Measurements from ENCODE around the gene S1PR2.
A peak's percentile ranks its signal among the peaks of the same experiment; 100 is the strongest.

S1PR2 gene, protein sequence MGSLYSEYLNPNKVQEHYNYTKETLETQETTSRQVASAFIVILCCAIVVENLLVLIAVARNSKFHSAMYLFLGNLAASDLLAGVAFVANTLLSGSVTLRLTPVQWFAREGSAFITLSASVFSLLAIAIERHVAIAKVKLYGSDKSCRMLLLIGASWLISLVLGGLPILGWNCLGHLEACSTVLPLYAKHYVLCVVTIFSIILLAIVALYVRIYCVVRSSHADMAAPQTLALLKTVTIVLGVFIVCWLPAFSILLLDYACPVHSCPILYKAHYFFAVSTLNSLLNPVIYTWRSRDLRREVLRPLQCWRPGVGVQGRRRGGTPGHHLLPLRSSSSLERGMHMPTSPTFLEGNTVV

DNA sequence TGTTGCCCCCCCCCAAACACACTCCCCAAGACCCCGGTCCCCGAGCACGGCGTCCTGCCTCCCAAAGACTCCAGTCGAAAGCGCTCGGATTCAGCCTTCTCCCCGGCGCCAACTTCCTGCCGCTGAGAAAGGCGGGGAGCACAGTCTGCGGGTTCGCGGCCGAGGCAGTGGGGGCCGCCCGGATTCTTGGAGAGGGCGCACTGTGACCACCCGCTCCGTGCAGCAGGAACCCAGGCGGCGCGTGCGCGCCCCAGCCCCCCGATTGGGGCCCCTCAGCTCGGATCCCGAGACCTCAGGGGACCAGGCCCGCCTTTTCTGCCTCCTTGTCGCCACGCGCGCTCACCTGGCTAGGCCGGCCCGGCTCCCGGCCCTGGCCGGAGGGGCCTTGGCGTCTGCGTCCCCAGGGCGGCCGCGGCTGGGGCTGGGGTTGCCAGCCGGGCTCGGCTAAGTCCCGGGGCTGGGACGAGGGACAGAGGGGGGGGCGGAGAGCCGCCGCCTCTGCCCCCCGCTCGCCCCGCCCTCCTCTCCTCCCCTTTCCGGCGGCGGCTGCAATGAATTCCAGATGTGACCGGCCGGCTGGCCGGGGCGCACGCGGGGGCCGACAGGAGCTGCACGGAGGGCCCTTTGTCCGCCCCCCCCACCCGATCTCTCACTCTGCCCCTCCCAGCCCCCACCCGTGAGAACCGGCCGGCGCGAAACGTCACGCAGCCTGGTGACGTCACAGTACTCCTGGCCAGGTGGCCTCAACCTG lies at the start of gene S1PR2:
Gene S1PR2, minus strand, starts transcription at position 471 of the 751 bp plus-strand sequence. CDS start 6,426 bp downstream, outside the sequence.
- peak; percentile 75 for DNase-seq

DNA sequence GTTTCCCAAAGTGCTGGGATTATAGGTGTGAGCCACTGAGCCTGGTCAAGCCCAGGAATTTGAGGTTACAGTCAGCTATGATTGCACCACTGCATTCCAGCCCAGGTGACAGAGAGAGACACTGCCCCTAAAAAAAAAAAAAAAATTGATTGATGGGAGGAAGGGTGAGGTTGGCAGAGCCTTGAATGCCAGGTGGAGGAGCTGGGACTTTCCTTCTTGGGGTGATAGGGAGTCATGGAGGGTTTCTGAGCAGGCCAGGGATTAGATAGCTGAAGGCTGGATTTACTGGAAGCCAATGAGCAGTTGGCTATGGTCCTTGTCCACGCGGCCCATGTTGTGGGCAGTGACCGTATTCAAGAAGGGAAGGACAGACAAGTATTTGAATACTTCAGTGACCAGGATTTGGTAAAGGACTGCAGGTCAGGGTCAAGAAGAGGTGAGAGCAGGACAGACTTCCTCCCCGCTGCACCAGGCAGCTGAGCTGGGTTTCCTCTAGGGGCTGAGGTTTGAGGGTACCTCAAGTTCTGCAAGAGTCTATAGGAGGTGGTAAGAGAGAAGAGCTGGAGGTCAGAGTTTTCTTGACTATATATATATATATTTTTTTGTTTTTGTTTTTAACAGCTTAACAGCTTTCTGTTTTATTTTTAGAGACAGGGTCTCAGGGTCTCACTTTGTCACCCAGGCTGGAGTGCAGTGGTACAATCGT lies 48.8 kb upstream of the S1PR2 start:
- no peak for DNase-seq

DNA sequence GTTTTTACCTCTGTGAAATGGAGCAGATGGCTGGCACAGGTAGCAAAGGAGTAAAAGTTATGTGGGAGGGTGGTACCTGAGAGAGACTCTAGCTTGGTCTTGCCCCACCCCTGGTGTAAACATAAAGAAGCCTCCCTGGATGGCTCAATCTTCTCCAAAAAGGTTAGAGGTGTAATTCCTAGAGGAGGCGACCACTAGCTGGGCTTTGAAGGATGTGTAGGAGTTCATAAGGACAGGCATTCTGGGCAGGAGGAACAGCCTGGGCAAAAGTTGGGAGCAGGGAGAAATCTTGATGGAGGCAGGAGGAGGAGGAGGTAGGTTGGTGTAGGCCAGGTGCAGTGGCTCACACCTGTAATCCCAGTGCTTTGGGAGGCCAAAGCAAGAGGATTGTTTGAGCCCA lies 47.8 kb upstream of the S1PR2 start:
- DNase-seq: no peak

DNA sequence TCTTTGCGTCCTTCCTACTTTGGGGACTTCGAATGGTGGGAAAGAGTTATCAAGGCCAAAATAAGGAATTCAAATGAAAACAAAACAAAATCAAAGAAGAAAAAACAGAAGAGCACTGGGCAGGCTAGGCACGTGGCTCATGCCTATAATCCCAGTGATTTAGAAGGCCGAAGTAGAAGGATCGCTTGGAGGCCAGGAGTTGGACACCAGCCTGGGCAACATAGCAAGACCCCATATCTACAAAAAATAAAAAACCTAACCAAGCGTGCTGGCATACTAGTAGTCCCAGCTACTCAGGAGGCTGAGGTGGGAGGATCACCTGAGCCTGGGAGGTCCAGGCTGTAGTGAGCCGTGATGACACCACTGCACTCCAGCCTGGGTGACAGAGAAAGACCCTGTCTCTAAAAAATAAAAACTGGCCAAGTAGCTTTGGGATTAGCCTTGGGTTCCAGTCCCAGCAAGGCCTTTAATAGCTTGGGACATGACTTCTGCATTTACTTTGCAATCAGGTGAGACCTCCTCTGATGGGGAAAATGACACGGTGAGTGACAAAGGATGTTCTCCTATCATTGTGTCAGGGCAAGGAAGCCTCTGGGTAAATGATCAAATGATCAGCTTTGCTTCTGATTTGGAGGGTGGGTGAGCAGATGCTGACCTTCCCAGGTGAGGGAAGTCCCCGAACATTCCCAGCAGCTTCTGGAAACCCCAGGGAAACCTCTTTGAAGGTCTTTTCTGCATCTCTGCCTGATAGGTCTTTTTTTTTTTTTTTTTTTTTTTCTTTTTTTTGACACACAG lies 46.9 kb upstream of the S1PR2 start:
- DNase-seq: no peak

DNA sequence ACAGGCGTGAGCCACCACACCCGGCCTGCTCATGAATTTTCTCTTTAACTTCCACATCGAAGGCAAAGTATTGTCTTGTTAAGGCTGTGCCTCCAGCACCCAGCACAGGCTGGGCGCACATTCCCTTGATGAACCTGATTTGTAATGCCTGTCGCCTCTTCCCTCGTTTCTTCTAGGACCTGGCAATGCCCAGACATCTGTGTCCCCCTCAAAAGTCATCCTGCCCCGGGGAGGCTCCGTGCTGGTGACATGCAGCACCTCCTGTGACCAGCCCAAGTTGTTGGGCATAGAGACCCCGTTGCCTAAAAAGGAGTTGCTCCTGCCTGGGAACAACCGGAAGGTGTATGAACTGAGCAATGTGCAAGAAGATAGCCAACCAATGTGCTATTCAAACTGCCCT lies 43.5 kb upstream of the S1PR2 start:
- DNase-seq: no peak

DNA sequence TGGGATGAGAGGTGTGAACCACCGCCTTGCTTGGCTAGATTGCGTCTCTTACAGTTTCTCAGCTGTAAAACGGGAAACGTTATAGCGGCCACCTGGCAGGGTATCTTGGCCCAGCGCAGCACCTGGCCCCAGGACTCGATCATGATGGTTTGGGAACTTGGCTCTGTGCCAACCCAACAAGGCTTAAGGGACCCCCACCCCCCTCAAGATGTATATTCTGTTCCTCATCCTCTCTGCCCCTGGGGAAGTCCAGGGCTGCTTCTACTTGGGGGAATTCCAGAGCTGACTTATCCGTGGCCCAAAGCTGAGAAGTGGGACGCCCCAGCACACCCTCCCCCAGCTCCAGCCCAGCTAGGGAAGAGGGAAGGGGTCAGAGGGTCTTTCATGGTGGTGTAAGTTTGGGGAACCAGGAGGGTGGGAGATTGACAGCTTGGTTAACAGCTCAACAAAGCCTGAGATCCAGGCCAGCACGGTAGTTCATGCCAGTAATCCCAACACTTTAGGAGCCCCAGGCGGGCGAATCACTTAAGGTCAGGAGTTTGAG lies 40.5 kb upstream of the S1PR2 start:
- peak; percentile 54 for DNase-seq

DNA sequence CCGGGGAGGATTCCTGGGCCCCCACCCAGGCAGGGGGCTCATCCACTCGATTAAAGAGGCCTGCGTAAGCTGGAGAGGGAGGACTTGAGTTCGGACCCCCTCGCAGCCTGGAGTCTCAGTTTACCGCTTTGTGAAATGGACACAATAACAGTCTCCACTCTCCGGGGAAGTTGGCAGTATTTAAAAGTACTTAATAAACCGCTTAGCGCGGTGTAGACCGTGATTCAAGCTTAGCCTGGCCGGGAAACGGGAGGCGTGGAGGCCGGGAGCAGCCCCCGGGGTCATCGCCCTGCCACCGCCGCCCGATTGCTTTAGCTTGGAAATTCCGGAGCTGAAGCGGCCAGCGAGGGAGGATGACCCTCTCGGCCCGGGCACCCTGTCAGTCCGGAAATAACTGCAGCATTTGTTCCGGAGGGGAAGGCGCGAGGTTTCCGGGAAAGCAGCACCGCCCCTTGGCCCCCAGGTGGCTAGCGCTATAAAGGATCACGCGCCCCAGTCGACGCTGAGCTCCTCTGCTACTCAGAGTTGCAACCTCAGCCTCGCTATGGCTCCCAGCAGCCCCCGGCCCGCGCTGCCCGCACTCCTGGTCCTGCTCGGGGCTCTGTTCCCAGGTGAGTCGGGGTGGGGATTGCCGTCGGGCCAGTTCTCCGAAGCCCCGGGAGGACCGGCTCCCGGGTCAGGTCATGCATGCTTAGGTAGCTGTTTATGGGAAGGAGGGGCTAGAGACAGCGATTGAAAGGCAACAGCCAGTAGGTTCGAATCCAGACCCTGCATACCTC lies 39.7 kb upstream of the S1PR2 start, which contains the start of gene ICAM1:
Gene ICAM1, plus strand, starts transcription at position 505 of the 779 bp plus-strand sequence. Its CDS starts 40 bp downstream, at position 545.
- DNase-seq: peak; percentile 87

DNA sequence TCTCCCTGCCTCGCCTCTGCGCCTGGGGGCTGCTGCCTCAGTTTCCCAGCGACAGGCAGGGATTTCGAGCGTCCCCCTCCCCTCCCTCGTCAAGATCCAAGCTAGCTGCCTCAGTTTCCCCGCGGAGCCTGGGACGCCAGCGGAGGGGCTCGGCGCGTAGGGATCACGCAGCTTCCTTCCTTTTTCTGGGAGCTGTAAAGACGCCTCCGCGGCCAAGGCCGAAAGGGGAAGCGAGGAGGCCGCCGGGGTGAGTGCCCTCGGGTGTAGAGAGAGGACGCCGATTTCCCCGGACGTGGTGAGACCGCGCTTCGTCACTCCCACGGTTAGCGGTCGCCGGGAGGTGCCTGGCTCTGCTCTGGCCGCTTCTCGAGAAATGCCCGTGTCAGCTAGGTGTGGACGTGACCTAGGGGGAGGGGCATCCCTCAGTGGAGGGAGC lies 39.1 kb upstream of the S1PR2 start:
- peak; percentile 62 for DNase-seq

DNA sequence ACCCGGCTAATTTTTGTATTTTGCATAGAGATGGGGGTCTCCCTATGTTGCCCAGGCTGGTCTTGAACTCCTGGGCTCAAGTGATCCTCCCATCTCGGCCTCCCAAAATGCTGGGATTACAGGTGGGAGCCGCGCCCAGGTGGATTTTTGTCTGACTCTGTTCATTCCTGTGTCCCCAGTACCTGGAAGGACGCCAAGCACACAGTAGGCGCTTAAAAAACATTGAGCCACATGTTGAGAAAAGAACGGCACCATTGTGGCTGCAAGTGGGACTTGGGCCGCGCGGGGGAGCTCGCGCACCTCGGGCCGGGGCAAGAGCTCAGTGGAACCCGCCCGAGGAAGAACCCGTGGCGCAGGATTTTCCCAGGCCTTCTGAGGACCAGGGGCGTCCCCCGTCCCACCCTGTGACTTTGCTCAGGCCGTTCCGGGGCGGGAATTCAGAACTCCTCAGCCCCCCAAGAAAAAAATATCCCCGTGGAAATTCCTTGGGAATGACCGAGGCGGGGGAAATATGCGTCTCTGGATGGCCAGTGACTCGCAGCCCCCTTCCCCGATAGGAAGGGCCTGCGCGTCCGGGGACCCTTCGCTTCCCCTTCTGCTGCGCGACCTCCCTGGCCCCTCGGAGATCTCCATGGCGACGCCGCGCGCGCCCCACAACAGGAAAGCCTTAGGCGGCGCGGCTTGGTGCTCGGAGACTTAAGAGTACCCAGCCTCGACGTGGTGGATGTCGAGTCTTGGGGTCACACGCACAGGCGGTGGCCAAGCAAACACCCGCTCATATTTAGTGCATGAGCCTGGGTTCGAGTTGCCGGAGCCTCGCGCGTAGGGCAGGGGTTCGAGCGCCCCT lies 38.4 kb upstream of the S1PR2 start:
- peak; percentile 78 for DNase-seq

DNA sequence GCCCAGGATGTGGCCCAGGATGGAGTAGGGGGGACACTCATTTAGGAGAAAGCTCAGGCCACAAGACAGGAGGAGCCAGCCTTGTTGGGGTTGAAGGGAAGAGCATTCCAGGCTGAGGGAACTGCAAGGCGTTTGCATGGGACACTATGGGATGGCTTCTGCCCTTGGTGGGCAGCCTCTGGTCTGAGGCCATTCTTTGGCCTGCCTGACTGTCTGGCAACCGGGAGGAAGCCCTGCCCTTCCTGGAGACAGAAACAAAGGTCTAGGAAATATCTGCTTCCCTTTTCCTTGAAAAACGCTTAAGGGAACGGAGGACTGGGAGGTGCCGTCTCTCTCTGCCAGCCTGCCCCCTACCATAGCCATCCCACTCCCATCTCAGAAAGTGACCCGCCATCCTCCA lies 36.9 kb upstream of the S1PR2 start:
- no peak for DNase-seq

DNA sequence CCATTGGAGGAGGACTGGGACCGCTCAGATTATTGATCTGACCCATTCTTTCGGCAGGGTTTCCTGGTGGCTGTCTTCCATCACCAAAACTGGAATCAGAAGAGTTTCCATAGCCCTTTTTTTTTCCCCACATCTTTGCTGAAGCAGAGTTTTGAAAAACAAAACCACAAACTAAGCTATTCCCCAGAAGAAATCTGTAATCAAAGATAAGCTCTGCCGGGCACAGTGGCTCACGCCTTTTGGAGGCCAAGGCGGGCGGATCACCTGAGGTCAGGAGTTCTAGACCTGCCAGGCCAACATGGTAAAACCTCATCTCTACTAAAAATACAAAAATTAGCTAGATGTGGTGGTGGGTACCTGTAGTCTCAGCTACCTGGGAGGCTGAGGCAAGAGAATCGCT lies 35.6 kb upstream of the S1PR2 start:
- no peak for DNase-seq

DNA sequence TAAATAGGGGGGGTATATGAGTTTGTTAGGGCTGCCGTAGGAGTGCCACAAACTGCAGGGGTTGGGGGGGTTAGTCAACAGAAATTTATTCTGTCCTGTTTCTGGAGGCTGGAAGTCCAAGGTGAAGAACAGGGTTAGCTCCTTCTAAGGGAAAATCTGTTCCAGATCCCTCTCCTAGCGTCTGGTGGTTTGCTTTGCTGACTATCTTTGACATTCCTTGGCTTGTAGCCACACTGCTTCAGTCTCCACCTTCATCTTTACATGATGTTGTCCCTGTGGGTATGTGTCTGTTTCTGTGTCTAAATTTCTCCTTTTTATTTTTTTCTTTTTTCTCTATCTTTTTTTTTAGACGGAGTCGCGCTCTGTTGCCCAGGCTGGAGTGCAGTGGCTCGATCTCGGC lies 31.6 kb upstream of the S1PR2 start:
- DNase-seq: peak; percentile 42

DNA sequence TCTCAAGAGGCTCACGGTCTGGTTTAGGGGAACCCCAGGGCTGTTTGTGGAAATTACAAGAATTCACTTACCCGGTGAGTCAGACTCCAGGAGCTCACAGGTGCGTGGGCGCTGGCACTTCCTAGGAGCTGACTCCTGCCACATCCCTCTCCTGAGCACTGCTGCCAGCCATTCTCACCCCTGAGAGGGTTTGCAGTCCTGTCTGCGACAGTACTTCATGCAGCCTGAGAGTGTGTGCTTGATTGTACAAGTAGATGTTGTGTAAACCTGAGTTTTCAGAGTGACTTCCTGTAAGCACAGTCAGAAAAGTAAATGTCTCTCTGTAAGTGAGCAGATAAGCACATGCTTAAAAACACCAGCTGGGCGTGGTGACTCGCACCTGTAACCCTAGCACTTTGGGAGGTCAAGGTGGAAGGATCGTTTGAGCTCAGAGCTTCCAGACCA lies 29.0 kb upstream of the S1PR2 start:
- DNase-seq: no peak

DNA sequence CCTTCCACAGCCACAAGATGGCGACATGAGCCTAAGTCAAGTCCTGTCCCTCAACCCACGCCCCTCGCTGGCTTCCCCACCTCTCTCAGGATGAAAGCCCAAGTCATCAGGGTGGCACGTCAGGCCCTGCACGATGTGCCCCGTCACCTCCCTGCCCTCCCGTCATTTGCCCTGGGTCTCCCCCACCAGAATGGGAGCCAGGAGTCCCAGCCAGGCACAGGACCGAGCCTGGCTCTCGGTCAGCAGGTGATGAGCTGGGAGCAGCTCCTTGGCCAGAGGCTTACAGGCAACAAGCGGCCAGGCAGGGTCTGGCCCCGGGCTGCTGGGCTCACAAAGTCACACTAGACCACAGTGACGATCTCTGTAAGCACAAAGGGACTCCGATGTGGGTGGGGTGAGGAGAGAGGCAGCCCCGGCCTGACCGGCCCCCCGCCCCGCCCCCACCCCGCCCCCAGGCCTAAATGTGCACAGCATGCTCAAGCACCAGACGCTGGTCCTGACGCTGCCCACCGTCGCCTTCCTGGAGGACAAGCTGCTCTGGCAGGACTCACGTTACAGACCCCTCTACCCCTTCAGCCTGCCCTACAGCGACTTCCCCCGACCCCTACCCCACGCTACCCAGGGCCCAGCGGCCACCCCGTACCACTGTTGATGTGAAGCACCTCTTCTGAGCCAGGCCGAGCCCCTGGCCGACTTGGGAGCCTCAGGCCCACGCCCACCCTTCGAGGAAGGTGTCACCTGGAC lies 28.2 kb upstream of the S1PR2 start:
- peak; percentile 84 for DNase-seq

DNA sequence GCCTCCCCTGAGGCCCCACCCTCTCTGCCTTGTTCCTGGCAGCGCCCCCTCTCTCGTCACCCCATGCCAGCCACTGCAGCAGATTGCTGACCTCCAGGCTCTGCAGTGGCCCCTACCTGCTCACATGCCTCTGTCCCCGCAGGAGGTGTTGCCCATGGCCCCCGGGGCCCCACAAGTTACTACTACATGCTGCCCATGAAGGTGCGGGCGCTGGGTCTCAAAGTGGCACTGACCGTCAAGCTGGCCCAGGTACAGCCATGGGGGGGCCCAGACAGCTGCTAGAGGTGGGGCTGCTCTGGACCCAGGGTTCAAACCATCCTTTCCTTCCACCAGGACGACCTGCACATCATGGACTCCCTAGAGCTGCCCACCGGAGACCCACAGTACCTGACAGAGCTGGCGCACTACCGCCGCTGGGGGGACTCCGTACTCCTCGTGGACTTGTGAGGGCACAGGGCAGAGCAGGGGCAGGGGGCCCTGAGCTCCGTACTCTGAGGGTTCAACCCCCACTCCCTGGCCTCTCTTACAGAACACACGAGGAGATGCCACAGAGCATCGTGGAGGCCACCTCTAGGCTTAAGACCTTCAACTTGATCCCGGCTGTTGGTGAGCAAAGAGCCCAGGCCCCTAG lies 27.1 kb upstream of the S1PR2 start:
- DNase-seq: no peak

DNA sequence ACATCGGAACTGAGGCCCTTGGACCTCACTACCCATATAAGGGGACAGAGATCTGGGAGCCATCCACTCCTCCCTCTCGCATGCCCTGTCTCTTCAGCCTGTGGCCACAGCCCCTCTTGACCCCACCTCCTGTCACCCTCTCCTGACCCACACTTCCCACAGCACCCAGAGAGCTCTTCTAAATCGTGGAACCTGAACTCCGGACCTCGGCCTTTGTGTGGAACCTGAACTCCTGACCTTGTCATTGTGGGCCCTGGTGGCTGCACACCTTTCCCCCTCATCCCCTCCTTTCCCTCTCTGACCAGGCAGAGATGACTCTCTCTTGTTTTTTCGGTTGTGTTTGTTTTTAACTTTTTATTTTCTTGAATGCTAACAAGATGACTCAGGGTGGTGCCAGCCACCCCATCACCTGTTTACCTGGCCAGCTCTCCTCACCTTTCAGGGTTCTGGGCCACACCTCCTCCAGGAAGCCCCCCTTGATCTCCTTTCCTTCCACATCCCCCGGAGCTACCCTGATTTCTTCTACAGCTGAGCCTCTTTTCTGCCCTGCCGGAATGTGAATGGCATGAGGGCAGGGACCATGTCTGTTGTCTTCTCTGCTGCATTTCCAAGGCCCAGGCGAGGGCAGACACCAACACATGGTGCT lies 26.0 kb upstream of the S1PR2 start:
- no peak for DNase-seq

DNA sequence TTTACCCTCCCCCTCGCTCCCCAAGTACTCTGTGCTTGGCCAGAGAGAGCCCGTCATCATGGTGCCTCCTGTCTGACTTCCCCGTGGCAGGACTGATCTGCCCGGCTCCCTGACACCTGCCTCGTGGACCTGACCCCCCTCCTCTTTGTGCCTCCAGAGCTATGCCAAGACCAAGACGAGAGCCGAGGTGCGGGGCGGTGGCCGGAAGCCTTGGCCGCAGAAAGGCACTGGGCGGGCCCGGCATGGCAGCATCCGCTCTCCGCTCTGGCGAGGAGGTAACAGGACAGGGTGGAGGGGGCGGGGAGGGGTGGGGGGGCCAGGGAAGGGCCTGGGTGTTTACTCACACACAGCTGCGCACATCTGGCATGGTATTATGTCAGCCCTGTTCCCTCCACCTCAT lies 25.4 kb upstream of the S1PR2 start:
- no peak for DNase-seq

DNA sequence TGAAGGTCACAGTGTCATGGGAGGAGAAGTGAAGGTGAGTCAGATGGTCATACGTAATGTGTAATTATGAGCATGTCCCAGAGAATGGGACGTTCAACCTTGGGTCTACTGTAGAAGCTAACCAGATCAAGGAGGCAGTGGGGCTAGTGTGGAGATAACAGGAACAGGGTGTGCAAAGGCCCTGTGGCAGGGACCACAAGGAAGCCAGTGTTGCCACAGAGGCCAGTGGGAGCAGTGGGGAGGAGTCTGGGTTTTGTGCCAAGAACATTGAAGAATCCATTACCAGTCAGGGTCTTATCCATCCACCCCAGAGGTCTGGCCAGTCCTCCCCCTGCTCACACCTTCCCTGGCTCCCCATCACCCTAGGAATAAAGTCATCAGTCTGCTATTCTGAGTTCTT lies 24.2 kb upstream of the S1PR2 start:
- no peak for DNase-seq

DNA sequence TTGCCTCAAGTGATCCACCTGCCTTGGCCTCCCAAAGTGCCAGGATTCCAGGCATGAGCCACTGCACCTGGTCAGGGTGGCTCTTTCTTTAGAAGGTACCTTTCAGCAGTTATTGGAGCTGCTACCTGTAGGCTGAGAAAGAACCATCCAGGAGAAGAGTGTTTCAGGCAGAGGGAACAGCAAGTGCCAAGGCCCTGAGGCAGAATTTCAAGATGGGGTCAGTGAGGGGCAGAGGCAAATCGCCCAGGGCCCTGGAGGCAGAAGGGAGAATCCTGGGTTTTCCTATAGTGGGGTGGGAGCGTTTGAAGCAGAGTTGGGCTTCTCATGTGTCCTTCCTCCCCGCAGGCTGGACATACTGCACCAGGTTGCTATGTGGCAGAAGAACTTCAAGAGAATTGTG lies 23.1 kb upstream of the S1PR2 start:
- no peak for DNase-seq
